GM11168 (cell line): ENCODE measurements around the gene ADRA2A.

ENCODE experiments used
- in situ Hi-C: fragments of 300-500 bp; cut with MboI; formaldehyde crosslinking; loops from one replicate; pipeline ENCODE4 v1.12.0; 2022; ENCODE audit warnings: low sequenced_read_pairs; ENCODE audit not compliant: unreplicated experiment

Gene ADRA2A

GRCh38 chr10:111128331-111129180 is 51.7 kb downstream of the ADRA2A start:
- in situ Hi-C loops = no loop called here

- in situ Hi-C loops = no loop called here
These were observed 52.5 kb downstream of the ADRA2A start for GRCh38 chr10:111129363-111129762.

DNA sequence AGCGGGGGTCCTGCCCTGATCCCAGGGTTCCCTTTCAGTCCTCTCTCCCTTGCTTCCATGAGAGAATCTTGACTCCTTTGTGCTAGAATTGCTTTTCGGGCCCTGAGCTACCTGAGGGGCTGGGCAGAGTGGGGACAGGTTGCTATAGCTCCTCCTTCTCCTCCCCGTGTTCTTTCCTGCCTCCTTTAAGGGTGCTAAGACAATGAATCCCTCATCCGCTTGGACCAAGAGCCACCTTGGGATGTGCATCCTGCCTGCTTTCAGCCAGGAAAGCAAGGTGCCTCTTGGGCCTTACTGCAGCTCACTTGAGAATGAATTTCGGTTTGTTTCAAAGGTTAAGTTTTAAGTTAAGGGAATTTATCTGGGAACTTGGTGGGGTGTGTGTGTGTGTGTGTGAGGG is 53.6 kb downstream of the ADRA2A start:
- in situ Hi-C loops = no loop called here
